ENCODE results near the gene OSBPL8.

OSBPL8 gene

DNA sequence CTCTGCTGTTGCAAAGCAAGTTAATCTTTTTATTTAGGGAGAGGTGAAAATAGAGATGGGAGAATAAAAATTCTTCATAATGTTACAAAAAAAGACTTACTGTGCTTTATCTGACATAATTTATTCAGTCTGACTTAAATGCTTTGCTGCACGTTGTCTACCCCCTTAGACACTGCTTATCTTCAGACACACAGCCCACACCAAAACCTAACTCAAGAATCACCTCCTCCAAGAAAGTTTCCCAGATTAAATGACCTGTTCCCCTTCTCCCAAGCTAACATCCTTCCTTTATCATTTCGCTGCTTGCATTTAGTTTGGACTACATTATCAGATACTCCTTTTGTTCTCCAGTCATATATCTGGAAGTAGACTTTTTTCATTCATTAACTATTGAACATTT, 3.8 kb downstream of the OSBPL8 start:
- DNase-seq (ENCODE audit: low read depth in 1 of 2, low spot score in 1 of 2): no peak

GRCh38 chr12:76555231-76555767, 4.3 kb downstream of the OSBPL8 start:
- no peak for DNase-seq (ENCODE audit: low read depth in 1 of 2, low spot score in 1 of 2)

DNA sequence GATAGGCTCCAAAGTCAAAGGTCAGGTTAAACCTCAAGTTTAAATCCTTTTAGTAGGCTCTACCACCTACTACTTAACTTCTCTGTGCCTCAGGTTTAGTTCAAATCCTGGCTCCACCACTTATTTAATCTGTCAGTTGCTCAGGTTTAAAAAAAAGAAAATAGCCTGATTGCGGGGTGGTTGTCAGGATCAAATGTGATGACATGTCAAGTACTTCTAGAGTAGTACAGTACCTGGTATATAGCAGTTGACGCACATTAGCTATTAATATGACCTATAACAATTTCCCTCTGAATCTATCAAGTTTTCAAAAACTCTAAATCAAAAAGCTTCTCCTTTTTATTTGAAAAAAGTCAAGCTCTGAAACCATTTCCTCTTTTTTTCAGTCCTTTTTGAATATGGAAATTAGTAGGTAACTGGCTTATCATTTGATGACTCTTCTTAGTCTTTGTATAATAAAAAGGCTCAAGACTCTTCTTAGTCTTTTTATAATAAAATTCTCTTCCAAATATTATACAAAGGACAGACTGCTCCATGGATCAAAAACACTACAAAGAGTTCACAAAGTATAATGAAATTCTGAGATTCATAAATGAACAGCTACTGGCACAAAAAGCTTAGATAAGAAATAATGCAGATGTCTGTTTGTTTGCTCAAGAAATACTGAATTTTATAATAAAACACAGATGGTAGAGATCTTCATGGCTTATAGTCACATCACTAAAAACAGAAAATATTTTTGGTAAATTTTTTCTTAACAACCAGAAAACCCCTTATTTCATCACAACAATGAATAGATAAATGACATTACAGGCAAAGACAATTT, 5.0 kb downstream of the OSBPL8 start:
- no peak for DNase-seq (ENCODE audit: low read depth in 1 of 2, low spot score in 1 of 2)

DNA sequence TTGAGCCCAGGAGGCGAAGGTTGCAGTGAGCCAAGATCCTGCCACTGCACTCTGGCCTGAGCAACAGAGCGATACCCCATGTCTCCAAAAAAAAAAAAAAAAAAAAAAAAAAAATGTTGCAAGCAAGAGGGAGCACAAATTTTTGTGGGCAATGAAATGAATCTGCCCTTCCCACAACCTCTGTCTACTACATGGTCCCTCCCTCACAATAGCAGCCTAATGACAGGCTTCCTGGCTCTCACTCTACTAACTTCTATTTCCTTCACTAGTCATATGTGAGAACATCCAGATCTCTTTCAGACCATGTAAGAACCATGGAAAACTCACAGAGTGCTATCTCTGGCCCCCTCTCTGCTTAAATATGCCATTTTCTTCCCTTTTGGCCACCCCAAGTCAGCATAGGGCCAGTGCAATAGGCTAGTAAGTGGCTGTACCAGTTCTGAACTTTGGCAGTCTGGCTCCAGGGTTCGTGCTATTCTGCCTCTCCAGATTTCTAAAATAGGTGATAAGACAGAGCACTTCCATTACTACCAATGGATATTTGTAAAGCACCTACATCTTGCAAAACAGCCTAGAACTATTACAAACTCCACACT, 7.1 kb downstream of the OSBPL8 start:
- no peak for DNase-seq (ENCODE audit: low read depth in 1 of 2, low spot score in 1 of 2)

DNA sequence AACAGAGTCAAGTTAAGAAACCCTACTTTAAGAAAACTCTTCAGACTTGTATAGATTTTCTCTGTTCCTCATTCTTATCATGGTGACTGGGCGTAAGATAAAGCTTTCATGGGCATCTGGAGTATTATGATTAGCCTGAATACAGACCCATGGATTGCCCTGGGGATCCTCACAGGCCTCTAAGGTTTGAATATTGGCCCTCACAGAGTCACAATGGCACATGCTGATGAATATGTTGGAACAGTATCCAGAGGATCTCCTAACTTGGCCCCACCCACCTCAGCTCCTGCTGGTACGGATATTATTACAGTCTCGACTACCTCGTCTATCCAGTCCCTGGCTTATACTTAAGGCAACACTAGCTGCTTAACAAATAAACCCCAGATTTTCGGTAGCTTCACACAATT, 8.1 kb downstream of the OSBPL8 start:
- DNase-seq (ENCODE audit: low read depth in 1 of 2, low spot score in 1 of 2): no peak

GRCh38 chr12:76549131-76549530, 10.4 kb downstream of the OSBPL8 start:
- DNase-seq (ENCODE audit: low read depth in 1 of 2, low spot score in 1 of 2): no peak

DNA sequence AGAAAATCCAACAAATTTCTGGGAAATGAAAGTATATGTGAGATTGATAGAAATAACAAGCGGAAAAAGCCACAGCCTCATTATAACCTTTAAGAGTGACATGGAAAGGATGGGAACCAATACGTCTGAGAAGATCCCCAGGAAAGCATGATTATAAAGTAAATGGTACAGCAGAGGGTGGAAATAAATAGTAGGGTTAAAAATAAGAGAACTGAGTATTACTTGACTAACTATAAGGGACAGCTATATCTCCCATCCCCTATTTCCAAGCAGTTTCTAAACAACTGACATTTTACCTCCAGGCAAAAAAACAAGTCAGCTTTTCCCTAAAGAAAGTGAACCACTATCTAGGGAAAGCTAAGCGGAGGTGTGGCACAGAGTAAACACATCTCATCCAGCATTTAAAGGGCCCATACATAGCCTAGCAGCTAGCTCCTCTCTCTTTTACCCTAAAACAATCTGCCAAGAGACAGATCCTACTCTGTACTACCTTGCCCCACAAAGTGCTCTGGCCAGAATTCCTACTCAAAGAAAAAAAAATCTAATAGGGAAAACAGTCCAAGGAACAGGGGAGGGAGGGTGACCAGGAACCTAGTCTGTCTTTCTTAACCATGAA, 11.2 kb downstream of the OSBPL8 start:
- DNase-seq (ENCODE audit: low read depth in 1 of 2, low spot score in 1 of 2): no peak

- no peak for DNase-seq (ENCODE audit: low read depth in 1 of 2, low spot score in 1 of 2)
Measured at GRCh38 chr12:76547526-76547925, 12.0 kb downstream of the OSBPL8 start.

DNA sequence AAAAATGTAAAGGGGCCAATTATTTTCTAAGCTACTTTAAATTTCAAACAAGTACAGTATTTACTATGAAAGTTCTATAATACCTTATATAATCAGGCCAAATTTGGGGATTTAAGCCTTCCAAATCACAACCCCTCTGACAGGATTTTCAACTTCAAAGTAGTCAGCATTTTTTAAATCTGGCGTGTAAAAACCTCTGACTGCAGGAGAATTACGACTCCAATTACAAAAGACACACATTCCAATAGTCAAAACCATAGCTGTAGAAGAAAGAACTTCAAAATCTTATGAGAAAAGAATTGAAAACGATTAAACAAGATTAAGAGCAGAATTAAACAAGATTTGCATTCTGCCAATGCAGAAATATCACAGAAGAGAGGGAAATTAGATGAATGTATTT, 12.7 kb downstream of the OSBPL8 start:
- DNase-seq (ENCODE audit: low read depth in 1 of 2, low spot score in 1 of 2): no peak

GRCh38 chr12:76545486-76545885, 14.1 kb downstream of the OSBPL8 start:
- DNase-seq (ENCODE audit: low read depth in 1 of 2, low spot score in 1 of 2): no peak

- no peak for DNase-seq (ENCODE audit: low read depth in 1 of 2, low spot score in 1 of 2)
Measured at GRCh38 chr12:76544601-76545261, 14.8 kb downstream of the OSBPL8 start.

DNA sequence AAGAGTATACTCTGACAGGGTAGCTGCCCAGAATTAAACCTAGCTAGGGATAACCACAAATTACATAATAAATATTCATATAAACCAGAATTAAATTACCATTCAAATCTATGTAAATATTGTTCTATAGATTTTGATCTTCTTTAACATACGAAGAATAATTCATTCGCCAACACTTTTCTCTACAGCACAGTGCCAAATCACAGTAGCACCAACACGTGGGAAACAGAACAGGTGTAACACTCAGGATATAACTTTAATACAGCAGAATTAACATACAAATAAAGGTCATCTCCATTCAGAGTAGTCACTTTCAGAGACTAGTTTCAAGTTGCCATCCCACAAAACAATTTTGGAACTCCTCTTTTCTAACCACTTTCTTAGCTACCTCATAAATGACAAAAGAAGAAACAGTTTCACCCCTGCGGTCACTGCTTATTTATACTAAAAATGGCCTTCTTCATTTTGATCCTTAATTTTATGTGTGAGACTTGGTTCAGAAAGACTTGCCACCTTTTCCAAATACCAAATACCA, 15.7 kb downstream of the OSBPL8 start:
- no peak for DNase-seq (ENCODE audit: low read depth in 1 of 2, low spot score in 1 of 2)

GRCh38 chr12:76542908-76543307, 16.7 kb downstream of the OSBPL8 start:
- DNase-seq (ENCODE audit: low read depth in 1 of 2, low spot score in 1 of 2): no peak

DNA sequence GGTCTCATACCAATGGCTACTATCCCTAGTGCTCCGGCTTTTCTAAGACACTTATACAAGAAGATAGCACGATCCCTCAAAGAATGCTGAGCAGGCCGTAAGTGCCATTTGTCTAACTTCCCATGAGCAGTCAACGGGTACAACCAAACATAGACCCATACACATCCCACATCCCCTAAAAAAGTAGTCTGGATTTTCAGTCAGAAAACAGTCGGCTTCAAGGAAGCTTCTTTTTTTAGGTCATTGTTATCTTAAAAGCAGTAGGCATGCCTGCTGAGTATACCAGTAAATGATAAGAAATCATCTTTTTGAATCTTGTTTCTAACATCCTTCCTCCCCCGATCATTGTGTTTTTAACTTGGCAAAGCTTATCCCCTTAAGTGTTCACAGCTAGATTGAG, 19.8 kb downstream of the OSBPL8 start:
- DNase-seq (ENCODE audit: low read depth in 1 of 2, low spot score in 1 of 2): no peak

DNA sequence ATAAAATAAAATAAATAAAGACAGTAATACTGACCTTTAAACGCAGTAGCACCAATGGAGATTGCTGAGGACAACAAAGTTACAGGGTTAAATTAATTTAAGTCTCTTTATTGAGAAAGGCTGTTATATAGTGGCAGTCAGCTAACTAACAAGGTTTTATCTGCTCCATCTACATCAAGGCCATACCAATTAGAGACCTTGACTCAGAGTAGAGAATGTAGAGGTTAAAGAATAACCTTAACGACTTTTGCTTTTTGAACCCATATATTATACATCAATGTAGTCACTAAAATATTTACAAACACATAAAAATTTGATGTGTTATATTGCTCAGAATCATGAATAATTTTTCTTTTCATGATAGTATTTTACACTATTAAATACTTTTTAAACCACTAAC, 21.6 kb downstream of the OSBPL8 start:
- DNase-seq (ENCODE audit: low read depth in 1 of 2, low spot score in 1 of 2): no peak

GRCh38 chr12:76536546-76536945, 23.0 kb downstream of the OSBPL8 start:
- DNase-seq (ENCODE audit: low read depth in 1 of 2, low spot score in 1 of 2): no peak

DNA sequence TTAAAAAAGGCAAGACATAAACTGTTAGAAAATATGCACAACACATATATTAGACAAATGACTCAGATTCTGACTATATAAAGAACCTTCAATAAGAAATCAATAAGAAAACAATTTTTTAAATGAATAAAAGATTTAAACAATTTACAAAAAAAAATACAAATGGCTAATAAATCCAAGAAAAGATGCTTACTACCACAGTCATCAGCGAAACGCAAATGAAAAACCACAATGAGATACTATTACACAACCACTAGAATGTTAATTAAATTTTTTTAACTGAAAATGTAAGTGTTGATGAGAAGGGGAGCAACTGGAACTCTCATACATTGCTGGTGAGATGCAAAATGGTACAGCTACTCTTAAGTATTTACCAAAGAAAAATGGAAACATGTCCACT, 24.4 kb downstream of the OSBPL8 start:
- DNase-seq (ENCODE audit: low read depth in 1 of 2, low spot score in 1 of 2): no peak

DNA sequence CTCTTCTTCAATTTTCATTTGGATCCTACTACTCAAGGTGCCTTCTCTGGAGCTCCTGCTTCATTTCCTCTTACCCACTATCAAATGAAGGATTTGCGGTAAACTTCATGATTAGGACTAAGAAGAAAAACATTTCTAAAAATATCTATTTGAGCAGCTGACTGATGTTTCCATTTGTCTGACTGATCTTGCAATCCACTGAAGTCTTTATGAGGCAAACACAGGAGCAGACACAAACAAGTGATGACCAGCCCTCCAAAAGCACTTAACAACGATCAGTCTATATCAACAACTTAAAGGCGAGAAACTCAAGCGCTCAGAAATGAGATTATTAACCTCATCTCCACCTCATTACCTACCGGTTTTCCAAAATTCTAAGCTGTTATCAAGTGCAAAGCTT, 26.2 kb downstream of the OSBPL8 start:
- no peak for DNase-seq (ENCODE audit: low read depth in 1 of 2, low spot score in 1 of 2)

GRCh38 chr12:76532520-76532919, 27.1 kb downstream of the OSBPL8 start:
- no peak for DNase-seq (ENCODE audit: low read depth in 1 of 2, low spot score in 1 of 2)

GRCh38 chr12:76531056-76531455, 28.5 kb downstream of the OSBPL8 start:
- DNase-seq (ENCODE audit: low read depth in 1 of 2, low spot score in 1 of 2): no peak

GRCh38 chr12:76530516-76530915, 29.1 kb downstream of the OSBPL8 start:
- no peak for DNase-seq (ENCODE audit: low read depth in 1 of 2, low spot score in 1 of 2)
